Measurements from ENCODE around the gene PRELID3B. TPM values are rescaled to one million over a fixed set of nuclear protein-coding genes. Genes with fewer than 3 reads are reported as not detected.
A peak's percentile ranks its signal among the peaks of the same experiment; 100 is the strongest.

Gene PRELID3B
- total RNA-seq, 8 experiments from 2014 or later: 40.1 to 81.9 (median 63.3) TPM

- no peak overlapping the region for H3K4me3 ChIP-seq
- peak in 2 of 8 experiments; percentile 4 to 7 for ATAC-seq (replicated peaks in 6 of 8)
- H3K4me1 ChIP-seq (replicated peaks in 1 of 2): peaks cover 7 to 20% of the 10 kb centered on the region in 2 donors
- no peak overlapping the region for H3K27ac ChIP-seq
- in situ Hi-C loops (cut with MboI; ENCODE audit: low pct_unique_long_range_greater_than_20kb in 2 of 9, low sequenced_read_pairs in 9 of 9, unreplicated experiment in 9 of 9): no loop called here
- 17 to 100% (median 81%) methylated on average over 1 to 9 of the region's 17 CpGs; no CpG with 5 or more reads in 5 of the 10 experiments for WGBS, 10 experiments
These were observed 37.6 kb downstream of the PRELID3B start for GRCh38 chr20:59004763-59005522.

GRCh38 chr20:59004493-59004762 is 38.2 kb downstream of the PRELID3B start:
- WGBS, 10 experiments: 85 to 90% methylated on average over 2 to 4 of the region's 4 CpGs; no CpG with 5 or more reads in 8 of the 10 experiments
- Histone ChIP-seq H3K4me3 (no peak overlapping the region), H3K4me1 (replicated peaks in 1 of 2) (peaks cover 7 to 20% of the 10 kb centered on the region in 2 donors), H3K27ac (no peak overlapping the region)
- no peak for ATAC-seq (replicated peaks in 6 of 8)
- in situ Hi-C loops (cut with MboI; ENCODE audit: low pct_unique_long_range_greater_than_20kb in 2 of 9, low sequenced_read_pairs in 9 of 9, unreplicated experiment in 9 of 9): no loop called here

DNA sequence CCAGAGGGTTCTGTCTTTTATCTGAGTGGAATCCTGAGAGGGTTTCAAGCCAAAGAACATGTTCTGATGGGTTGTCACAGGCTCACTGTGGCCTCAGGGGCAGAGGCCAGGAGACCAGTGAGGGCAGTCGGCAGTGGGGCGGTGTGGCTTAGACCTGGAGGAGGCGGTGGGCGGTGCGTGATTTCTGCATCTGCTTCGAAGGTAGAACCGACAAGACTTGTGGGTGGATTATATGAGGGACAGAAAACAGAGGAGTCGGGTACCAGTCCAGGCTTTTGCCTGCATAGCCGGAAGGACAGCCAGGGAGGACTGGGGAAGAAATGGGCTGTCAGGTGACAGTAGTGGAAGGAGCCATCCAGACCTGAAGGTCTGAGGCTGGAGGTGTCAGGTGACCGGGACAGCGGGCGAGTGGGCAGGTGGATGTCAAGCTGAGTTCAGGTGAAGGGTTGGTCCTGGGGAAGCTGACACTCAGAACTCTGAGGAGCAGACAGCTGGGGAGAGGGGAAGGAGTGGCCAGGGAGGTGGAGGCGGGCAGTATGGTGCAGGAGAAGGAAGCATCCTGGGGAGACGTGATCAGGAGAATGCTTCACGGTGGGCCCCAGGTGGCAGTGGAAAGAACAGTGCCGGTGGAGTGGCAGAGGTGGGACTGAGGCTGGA is 38.6 kb downstream of the PRELID3B start:
- in situ Hi-C loops (cut with MboI; ENCODE audit: low pct_unique_long_range_greater_than_20kb in 2 of 9, low sequenced_read_pairs in 9 of 9, unreplicated experiment in 9 of 9): no loop called here
- WGBS, 10 experiments: 80 to 100% (median 95%) methylated on average over 1 to 8 of the region's 16 CpGs; no CpG with 5 or more reads in 3 of the 10 experiments
- peaks cover 7 to 20% of the 10 kb centered on the region in 2 donors for H3K4me1 ChIP-seq (replicated peaks in 1 of 2)
- ATAC-seq (replicated peaks in 6 of 8): no peak
- H3K27ac ChIP-seq: no peak overlapping the region
- no peak overlapping the region for H3K4me3 ChIP-seq

DNA sequence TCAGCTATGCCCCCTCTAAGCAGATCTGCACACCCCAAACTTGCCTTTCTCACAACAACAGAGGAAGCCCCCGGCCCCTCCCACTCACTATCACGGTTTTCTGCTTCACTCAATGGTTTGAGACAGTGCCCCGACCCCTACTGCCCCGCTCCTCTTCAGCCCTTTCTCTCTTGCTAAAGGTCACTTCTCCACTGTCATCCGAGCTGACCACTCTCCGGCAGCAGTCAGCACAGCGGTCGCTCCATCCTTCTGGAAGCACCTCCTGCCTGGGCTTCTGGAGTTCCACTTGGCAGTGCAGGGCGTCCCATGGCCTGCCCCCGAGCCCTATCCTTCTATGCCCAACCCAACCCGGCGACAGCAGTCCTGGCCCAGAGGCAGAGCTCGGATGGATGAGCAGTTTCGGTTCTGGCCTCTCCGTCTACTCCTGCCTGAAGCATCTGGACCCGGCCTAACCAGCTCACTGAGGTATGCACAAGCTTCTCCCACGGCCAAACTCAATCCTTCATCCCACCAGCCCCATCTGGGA is 39.6 kb downstream of the PRELID3B start:
- Histone ChIP-seq H3K4me3 (no peak overlapping the region), H3K27ac (no peak overlapping the region), H3K4me1 (replicated peaks in 1 of 2) (peaks cover 7 to 20% of the 10 kb centered on the region in 2 donors)
- in situ Hi-C loops (cut with MboI; ENCODE audit: low pct_unique_long_range_greater_than_20kb in 2 of 9, low sequenced_read_pairs in 9 of 9, unreplicated experiment in 9 of 9): no loop called here
- 50 to 81% (median 73%) methylated on average over 2 to 9 of the region's 17 CpGs; no CpG with 5 or more reads in 5 of the 10 experiments for WGBS, 10 experiments
- no peak for ATAC-seq (replicated peaks in 6 of 8)

DNA sequence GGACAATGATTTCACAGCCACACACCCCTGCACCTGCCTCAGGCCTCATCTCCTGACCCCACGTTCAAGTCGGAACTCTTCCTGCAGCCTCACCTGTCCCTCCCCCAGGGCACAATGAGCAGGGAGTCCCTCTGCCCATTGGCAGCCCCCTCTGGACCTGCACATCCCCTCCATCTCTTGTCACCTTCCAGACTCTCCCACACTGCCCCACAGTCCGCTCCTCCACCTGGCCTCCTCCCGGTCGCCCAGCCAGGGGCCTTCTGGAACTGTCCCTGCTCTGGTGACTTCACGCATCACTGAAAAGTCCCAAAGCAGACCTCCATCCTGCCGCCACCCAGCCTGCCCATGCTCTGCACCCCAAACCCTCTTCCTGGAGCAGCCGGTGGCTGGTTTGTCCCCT is 40.2 kb downstream of the PRELID3B start:
- Histone ChIP-seq H3K4me3 (no peak overlapping the region), H3K27ac (no peak overlapping the region), H3K4me1 (replicated peaks in 1 of 2) (peaks cover 7 to 17% of the 10 kb centered on the region in 2 donors)
- no peak for ATAC-seq (replicated peaks in 6 of 8)
- in situ Hi-C loops (cut with MboI; ENCODE audit: low pct_unique_long_range_greater_than_20kb in 2 of 9, low sequenced_read_pairs in 9 of 9, unreplicated experiment in 9 of 9): no loop called here
- WGBS, 10 experiments: 60 to 100% (median 96%) methylated on average over 2 to 4 of the region's 8 CpGs; no CpG with 5 or more reads in 7 of the 10 experiments

DNA sequence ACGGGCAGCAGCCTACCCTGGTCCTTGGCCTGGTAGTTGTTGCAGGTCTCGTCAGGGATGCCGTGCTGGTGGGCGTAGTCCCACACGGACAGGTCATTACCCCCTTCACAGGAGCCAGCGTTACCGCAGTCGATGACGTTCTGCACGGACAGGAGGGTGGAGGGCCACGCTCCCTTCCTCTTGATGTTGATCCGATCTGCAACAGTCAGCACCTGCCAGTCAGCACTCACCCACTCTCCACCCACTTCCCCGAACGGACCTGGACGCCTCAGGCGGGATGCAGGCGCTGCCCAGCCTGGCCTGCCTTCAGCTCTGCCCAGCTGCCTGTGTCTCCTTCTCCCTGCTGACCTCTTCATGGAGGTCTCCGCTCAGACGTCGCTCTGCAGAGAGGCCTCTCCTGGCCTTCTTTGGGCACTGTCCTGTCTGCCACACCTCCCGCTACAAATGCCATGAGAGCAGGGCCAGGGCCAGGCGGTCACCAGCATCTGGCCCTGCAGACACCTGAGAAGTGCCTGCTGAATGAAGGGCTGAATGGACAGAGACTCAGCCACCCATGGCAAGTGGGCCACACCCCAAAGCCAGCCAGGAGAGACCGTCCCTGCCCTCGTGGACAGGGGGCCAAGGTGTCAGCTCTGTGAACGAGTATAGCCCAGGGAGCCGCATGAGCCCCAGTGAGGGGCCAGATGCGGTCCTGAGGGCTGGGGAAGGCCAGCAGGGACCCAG is 41.0 kb downstream of the PRELID3B start:
- Histone ChIP-seq H3K4me1 (replicated peaks in 1 of 2) (peaks cover 6 to 11% of the 10 kb centered on the region in 2 donors), H3K27ac (no peak overlapping the region), H3K4me3 (no peak overlapping the region)
- in situ Hi-C loops (cut with MboI; ENCODE audit: low pct_unique_long_range_greater_than_20kb in 2 of 9, low sequenced_read_pairs in 9 of 9, unreplicated experiment in 9 of 9): no loop called here
- 67 to 100% (median 93%) methylated on average over 3 to 14 of the region's 27 CpGs; no CpG with 5 or more reads in 6 of the 10 experiments for WGBS, 10 experiments
- ATAC-seq (replicated peaks in 6 of 8): no peak

DNA sequence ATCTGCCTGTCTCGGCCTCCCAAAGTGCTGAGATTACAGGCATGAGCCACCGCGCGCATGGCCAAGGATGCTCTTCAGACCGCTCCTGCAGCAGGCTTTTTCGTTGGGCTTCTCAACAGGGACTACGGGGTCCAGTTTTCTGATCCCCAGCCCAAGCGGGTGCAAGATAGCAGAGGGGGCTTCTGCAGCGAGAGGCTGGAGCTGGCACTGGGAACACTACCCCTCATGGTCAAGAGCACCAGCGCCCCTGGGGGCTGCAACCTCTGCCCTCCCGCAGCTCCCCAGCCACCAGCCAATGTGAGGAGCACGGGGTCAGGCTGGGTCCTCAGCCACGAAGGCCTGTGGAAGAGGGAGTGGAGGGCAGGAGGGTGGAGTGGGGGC is 41.5 kb downstream of the PRELID3B start:
- no peak overlapping the region for H3K27ac ChIP-seq
- H3K4me1 ChIP-seq (replicated peaks in 1 of 2): peaks cover 4 to 13% of the 10 kb centered on the region in 2 donors
- WGBS, 10 experiments: 67 to 70% (median 70%) methylated on average over 2 to 5 of the region's 13 CpGs; no CpG with 5 or more reads in 7 of the 10 experiments
- ATAC-seq (replicated peaks in 6 of 8): no peak
- H3K4me3 ChIP-seq: no peak overlapping the region
- in situ Hi-C loops (cut with MboI; ENCODE audit: low pct_unique_long_range_greater_than_20kb in 2 of 9, low sequenced_read_pairs in 9 of 9, unreplicated experiment in 9 of 9): no loop called here

GRCh38 chr20:59000326-59000725 is 42.3 kb downstream of the PRELID3B start:
- no peak overlapping the region for H3K27ac ChIP-seq
- ATAC-seq (replicated peaks in 6 of 8): no peak
- peaks cover 4 to 20% of the 10 kb centered on the region in 2 donors for H3K4me1 ChIP-seq (replicated peaks in 1 of 2)
- no peak overlapping the region for H3K4me3 ChIP-seq
- 57 to 100% (median 80%) methylated on average over 1 to 2 of the region's 3 CpGs; no CpG with 5 or more reads in 6 of the 10 experiments for WGBS, 10 experiments
- in situ Hi-C loops (cut with MboI; ENCODE audit: low pct_unique_long_range_greater_than_20kb in 2 of 9, low sequenced_read_pairs in 9 of 9, unreplicated experiment in 9 of 9): no loop called here

DNA sequence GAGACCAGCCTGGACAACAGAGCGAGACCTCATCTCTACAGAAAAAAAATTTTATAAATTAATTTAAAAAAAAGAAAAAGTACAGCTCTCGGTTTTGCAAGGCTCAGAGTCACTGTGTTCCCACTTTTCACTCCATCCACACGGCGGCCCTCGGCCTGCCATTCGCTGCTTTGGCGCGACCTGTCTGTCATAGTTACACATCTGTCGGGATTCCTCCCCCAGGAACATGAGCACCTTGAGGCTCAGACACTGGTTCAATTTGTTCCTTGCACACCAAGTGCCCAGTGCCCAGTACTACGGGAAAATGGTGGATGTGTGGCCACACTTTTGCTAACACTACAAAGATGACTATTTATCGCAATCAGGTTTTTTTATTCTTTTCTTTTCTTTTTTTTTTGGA is 43.9 kb downstream of the PRELID3B start:
- in situ Hi-C loops (cut with MboI; ENCODE audit: low pct_unique_long_range_greater_than_20kb in 2 of 9, low sequenced_read_pairs in 9 of 9, unreplicated experiment in 9 of 9): no loop called here
- H3K4me1 ChIP-seq (replicated peaks in 1 of 2): peaks cover 4 to 32% of the 10 kb centered on the region in 2 donors
- ATAC-seq (replicated peaks in 6 of 8): no peak

DNA sequence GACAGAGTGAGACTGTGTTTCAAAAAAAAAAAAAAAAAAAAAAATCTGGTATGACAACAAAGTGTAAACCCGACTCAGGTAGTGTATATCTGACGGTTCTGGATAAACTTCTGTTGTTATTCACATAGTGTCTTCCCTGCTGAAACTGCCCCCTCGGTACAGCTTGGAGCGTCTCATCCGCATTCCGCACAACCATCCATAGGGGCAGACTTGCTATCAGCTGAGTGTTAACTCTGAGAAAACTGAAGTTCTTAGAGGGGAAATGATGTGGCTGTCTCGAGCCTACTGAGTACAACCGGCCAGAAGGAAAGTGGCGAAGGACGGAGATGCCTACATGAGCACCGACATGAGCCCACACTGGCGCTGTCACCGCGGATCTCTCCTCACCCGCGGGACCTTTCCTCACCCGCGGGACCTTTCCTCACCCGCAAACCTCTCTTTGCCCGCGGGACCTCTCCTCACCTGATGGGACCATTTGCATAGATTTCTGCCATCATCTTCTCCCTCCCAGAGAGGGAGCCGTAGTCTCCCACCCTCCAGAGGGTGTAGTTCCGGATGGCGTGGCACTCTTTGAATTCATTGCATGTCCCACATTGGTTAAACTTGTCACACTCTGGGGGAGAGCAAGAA is 45.3 kb downstream of the PRELID3B start:
- no peak overlapping the region for H3K27ac ChIP-seq
- H3K4me1 ChIP-seq (replicated peaks in 1 of 2): peaks cover 0 to 24% of the 10 kb centered on the region in 2 donors
- ATAC-seq (replicated peaks in 6 of 8): peak in 1 of 8 experiments; percentile 25
- WGBS, 10 experiments: 85 to 100% (median 95%) methylated on average over 1 to 19 of the region's 24 CpGs
- in situ Hi-C loops (cut with MboI; ENCODE audit: low pct_unique_long_range_greater_than_20kb in 2 of 9, low sequenced_read_pairs in 9 of 9, unreplicated experiment in 9 of 9): no loop called here
- no peak overlapping the region for H3K4me3 ChIP-seq

More for the DNA sequence above, 43.9 kb downstream of the PRELID3B start:
- H3K4me3 ChIP-seq: no peak overlapping the region
- no peak overlapping the region for H3K27ac ChIP-seq
- WGBS, 10 experiments: 80 to 100% (median 96%) methylated on average over 1 to 9 of the region's 11 CpGs; no CpG with 5 or more reads in 1 of the 10 experiments

DNA sequence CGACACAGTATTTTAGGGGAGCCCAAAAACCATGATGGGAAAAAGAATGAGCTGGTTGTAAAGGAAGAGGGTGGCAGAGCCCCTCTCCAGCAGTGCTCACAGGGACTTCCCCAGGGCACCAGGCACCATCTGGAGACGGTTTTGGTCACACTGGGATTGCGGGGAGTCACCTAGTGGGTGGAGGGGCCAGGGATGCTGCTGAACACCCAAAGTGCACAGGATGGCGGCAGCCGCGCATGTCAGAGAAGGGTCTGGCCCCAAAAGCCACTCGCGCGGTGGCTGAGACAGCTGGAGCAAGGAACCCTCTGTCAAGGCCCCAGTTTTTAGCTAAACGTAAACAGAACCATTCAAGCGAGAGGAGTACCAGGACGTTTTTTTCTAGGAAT is 46.4 kb downstream of the PRELID3B start:
- peaks cover 0 to 26% of the 10 kb centered on the region in 2 donors for H3K4me1 ChIP-seq (replicated peaks in 1 of 2)
- no peak for ATAC-seq (replicated peaks in 6 of 8)
- H3K27ac ChIP-seq: peak overlapping the region in 1 of 2 donors; percentile 6
- WGBS, 10 experiments: 0 to 100% (median 90%) methylated on average over 1 to 8 of the region's 12 CpGs; no CpG with 5 or more reads in 3 of the 10 experiments
- in situ Hi-C loops (cut with MboI; ENCODE audit: low pct_unique_long_range_greater_than_20kb in 2 of 9, low sequenced_read_pairs in 9 of 9, unreplicated experiment in 9 of 9): no loop called here
- H3K4me3 ChIP-seq: no peak overlapping the region

- ATAC-seq (replicated peaks in 6 of 8): peak in 2 of 8 experiments; percentile 8 to 19
- in situ Hi-C loops (cut with MboI; ENCODE audit: low pct_unique_long_range_greater_than_20kb in 2 of 9, low sequenced_read_pairs in 9 of 9, unreplicated experiment in 9 of 9): no loop called here
- 28 to 100% (median 60%) methylated on average over 1 to 12 of the region's 18 CpGs; no CpG with 5 or more reads in 1 of the 10 experiments for WGBS, 10 experiments
- Histone ChIP-seq H3K4me1 (replicated peaks in 1 of 2) (peaks cover 0 to 28% of the 10 kb centered on the region in 2 donors), H3K4me3 (no peak overlapping the region), H3K27ac (peak overlapping the region in 1 of 2 donors; percentile 6)
These were observed 46.9 kb downstream of the PRELID3B start for GRCh38 chr20:58995461-58996225.

Measured in motor neuron (in vitro differentiated cells).